ENCODE data around the gene CD84.

- TF ChIP-seq CTCF (IDR thresholded peaks at IDR 0.05) (no peak), POLR2A (IDR thresholded peaks at IDR 0.05) (no peak)
Observed at GRCh38 chr1:160618327-160618726, 39.0 kb upstream of the CD84 start.

Measured in adrenal gland (tissue), 5 donors.